IPS-15b (cell line): Measurements from ENCODE around the gene NCOA3.

Experiments
- H3K27me3 ChIP-seq: one replicate; pipeline ENCODE4 v1.6.1; 2013; ENCODE audit warnings: low read length; ENCODE audit not compliant: control insufficient read depth, insufficient read depth
- H3K36me3 ChIP-seq: one replicate; pipeline ENCODE4 v1.6.1; 2013; ENCODE audit warnings: low read length; ENCODE audit not compliant: control insufficient read depth, insufficient read depth
- H3K4me1 ChIP-seq: one replicate; pipeline ENCODE4 v1.6.1; 2013; ENCODE audit warnings: mild to moderate bottlenecking, low read length; ENCODE audit not compliant: control insufficient read depth, insufficient read depth
- H3K4me3 ChIP-seq: one replicate; pipeline ENCODE4 v1.5.1; 2013; ENCODE audit warnings: low read depth, low read length
- H3K9ac ChIP-seq: one replicate; pipeline ENCODE4 v1.6.1; 2013; ENCODE audit warnings: low read depth, mild to moderate bottlenecking, low read length
- H3K9me3 ChIP-seq: one replicate; pipeline ENCODE4 v1.6.1; 2013; ENCODE audit warnings: mild to moderate bottlenecking, low read length; ENCODE audit not compliant: control insufficient read depth, insufficient read depth

Gene NCOA3

DNA sequence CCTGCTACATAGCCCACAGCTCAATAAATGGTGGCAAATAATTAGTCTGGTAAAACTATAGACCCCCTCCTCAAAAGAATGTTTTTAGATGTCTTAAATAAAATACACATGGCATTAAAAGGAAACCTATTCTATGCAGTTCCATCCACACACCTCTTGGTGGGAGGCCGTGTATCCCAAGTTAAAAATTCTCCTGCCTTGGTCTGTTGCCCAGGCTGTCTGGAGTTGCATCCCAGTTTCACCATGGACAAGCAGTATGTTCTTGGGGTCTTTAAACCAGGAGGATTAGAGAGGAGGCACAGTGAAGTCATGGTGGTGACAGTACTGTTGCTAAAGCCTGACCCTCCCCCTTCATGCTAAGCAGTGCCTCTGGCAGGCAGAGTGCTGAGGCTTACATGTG, 188.0 kb downstream of the NCOA3 start:
- H3K36me3 ChIP-seq, result no peaks in the 10 kb centered on the region
- H3K4me3 ChIP-seq, result no peak overlapping the region
- no peaks in the 10 kb centered on the region for H3K9me3 ChIP-seq
- H3K9ac ChIP-seq, result no peak overlapping the region
- H3K27me3 ChIP-seq, result peaks cover 2% of the 10 kb centered on the region
- H3K4me1 ChIP-seq, result peaks cover 3% of the 10 kb centered on the region

DNA sequence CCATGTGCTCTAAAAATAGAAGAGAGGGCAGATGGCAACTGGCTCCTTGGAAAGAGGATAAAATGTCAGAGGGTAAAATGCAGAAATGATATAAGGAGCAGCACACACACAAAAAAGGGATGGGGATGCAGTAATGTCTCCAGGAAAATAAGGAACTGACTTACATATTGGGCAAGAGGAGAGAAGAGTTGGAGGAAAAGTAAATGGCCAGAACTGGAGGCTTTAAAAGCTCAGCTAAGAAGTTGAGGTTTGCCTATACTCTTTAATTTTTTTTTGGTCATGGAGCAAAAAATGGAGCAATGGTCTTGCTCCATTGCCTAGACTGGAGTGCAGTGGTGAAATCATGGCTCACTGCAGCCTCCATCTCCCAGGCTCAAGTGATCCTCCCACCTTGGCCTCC, 189.9 kb downstream of the NCOA3 start:
- H3K9me3 ChIP-seq, result no peaks in the 10 kb centered on the region
- no peak overlapping the region for H3K4me3 ChIP-seq
- H3K27me3 ChIP-seq, result peaks cover 2% of the 10 kb centered on the region
- peaks cover 3% of the 10 kb centered on the region for H3K4me1 ChIP-seq
- no peak overlapping the region for H3K9ac ChIP-seq
- H3K36me3 ChIP-seq, result no peaks in the 10 kb centered on the region

DNA sequence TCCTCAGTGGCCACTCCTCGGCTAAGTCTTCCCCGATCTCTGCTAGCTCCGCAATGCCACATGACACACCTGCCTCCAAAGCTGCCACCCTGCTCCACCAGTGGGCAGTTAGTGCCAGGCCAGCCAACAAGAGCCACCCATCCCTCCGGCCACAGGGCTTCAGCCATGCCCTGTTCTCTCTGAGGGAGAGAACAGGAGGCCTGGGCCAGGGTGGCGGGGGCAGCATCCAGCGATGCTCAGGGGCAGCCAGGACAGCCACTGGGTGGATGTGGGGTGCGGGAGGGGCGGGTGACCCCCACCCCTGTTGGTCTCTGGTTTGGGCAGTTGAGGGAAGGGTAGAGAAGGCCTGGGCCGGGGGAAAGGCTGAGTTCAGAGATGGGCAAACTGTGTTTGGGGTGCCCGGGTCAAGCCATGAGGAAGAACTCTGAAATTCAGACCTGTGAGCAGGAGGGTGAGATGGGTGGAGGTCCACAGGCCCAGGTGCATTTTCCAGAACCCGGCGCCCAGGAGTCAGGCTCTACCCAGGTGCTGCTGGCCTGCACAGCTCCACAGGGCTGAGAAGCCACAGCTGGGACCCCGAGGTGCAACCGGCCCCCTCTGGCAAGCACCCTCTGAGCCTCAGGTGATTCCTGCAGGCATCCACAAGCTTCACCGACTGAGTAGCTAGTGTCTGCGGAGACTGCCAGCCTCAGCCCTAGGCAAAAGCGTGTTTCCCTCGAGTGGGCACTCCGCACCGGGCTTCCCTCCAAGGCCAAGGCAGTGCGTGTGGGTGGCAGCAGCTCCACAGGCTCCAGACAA, 192.5 kb downstream of the NCOA3 start:
- Histone ChIP-seq H3K36me3 (no peaks in the 10 kb centered on the region), H3K9ac (no peak overlapping the region), H3K9me3 (no peaks in the 10 kb centered on the region), H3K4me1 (no peaks in the 10 kb centered on the region), H3K4me3 (no peak overlapping the region), H3K27me3 (no peaks in the 10 kb centered on the region)

DNA sequence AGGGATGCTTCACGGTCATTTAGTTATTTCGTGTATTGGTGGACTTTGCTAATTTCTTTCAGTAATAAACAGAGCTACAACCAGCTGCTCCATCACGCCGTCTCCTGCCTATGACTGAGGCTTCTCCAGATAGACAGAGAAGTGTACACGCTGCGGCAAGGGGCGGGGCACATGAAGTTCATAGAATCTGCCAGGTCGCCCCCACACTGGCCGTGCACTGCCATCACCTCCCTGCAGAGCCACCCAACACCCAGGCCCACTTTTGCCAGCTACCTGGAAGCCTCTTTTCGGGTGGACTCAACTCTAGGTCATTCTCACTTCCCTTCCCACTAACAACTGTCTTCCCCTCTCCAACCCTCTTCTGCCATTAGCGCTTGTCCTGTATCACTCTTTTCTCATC, 195.2 kb downstream of the NCOA3 start:
- H3K9me3 ChIP-seq, result no peaks in the 10 kb centered on the region
- H3K27me3 ChIP-seq, result no peaks in the 10 kb centered on the region
- no peaks in the 10 kb centered on the region for H3K4me1 ChIP-seq
- H3K9ac ChIP-seq, result no peak overlapping the region
- H3K4me3 ChIP-seq, result no peak overlapping the region
- no peaks in the 10 kb centered on the region for H3K36me3 ChIP-seq

DNA sequence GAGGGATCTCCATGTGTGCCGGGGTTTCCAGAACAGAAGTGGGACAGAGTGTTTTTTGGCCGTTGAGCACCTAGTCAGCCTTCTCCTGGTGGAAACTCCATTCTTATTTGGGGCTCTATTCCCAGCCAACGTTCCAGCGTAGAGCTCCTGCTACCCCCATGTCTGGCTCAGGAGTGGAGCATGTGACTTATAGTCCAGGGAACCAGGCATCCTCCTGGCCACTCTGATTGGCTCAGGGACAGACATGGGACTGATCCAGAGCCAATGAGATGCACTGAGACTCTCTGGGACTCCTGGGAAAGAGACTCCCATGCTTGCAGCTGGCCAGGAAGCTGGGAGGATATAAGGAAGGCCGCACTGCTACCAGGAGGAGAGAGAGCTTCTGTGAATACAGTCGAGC, 196.5 kb downstream of the NCOA3 start:
- Histone ChIP-seq H3K9ac (no peak overlapping the region), H3K36me3 (no peaks in the 10 kb centered on the region), H3K4me3 (no peak overlapping the region), H3K27me3 (no peaks in the 10 kb centered on the region), H3K4me1 (no peaks in the 10 kb centered on the region), H3K9me3 (no peaks in the 10 kb centered on the region)

DNA sequence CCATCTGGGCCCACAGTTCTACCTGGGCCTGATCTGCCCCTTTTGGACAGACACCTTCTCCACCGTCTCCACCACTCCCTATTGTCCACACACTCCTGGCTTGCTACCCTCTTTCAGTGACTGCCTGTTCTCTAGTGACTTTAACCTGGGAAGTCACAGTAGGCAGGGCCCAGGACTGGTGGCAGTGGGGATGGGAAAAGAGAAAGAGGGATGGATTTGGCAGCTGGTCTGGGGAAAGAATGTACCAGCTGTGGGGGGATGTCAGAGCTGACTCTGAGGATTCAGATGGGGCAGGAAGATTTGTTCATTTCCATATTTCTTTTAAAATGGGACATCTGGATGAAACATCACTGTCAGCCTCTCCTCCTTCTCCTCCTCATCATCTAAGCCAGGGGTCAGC, 198.1 kb downstream of the NCOA3 start:
- no peaks in the 10 kb centered on the region for H3K27me3 ChIP-seq
- H3K36me3 ChIP-seq, result no peaks in the 10 kb centered on the region
- H3K9ac ChIP-seq, result no peak overlapping the region
- H3K4me1 ChIP-seq, result no peaks in the 10 kb centered on the region
- no peak overlapping the region for H3K4me3 ChIP-seq
- no peaks in the 10 kb centered on the region for H3K9me3 ChIP-seq

DNA sequence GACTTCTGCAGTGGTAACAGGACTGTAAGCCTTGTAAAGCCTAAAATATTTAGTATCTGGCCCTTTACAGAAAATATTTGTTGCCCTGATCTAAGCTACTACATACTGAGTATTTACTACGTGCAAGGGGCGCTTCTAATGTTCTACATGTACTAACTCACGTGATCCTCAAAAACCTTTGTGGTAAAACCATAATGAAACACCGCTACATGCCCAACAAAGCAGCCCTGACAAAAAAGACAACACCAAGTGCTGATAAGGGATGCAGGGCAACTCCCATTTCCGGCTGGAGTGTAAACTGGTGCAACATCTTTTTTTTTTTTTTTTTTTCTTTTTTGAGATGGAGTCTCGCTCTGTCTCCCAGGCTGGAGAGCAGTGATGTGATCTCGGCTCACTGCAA, 198.6 kb downstream of the NCOA3 start:
- no peaks in the 10 kb centered on the region for H3K4me1 ChIP-seq
- H3K4me3 ChIP-seq, result no peak overlapping the region
- H3K9ac ChIP-seq, result no peak overlapping the region
- no peaks in the 10 kb centered on the region for H3K27me3 ChIP-seq
- H3K9me3 ChIP-seq, result no peaks in the 10 kb centered on the region
- H3K36me3 ChIP-seq, result no peaks in the 10 kb centered on the region

DNA sequence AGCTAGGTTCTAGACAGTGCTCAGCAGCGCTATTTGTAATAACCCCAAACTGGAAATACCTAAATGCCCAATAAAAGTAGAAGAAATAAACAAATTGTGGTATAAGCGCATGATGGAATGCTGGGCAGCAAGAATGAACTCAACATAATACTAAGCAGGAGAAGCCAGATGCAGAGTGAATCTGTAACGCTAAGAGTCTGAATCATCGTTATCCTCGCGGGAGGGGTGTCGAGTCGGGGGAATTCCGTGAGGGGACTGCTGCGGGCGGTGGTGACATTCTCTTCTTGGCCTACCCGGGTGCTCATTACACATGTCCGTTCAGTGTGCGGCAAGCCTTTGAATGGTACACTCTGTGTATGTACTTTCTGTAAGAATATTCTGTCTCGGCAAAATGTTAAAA, 199.9 kb downstream of the NCOA3 start:
- no peaks in the 10 kb centered on the region for H3K9me3 ChIP-seq
- H3K4me3 ChIP-seq, result no peak overlapping the region
- no peaks in the 10 kb centered on the region for H3K4me1 ChIP-seq
- H3K36me3 ChIP-seq, result no peaks in the 10 kb centered on the region
- H3K27me3 ChIP-seq, result no peaks in the 10 kb centered on the region
- no peak overlapping the region for H3K9ac ChIP-seq

DNA sequence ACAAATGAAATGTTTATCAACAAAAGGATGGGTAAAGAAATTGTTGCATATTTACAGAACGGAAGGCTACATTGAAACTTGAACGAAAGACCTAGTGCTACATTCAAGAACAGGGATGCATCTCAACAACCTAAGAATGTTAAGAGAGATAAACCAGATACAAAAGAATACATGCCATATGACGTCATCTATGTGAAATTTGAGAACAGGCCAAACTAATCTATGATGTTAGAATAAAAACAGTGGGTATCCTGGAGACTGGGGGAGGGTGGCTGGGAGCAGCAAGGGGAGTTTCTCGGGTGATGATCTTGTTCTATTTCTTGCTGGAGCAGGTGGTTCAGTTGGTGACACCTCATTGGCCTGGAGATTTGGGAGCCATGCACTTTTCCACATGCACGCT, 202.1 kb downstream of the NCOA3 start:
- Histone ChIP-seq H3K27me3 (no peaks in the 10 kb centered on the region), H3K4me3 (no peak overlapping the region), H3K4me1 (no peaks in the 10 kb centered on the region), H3K36me3 (no peaks in the 10 kb centered on the region), H3K9ac (no peak overlapping the region), H3K9me3 (no peaks in the 10 kb centered on the region)

DNA sequence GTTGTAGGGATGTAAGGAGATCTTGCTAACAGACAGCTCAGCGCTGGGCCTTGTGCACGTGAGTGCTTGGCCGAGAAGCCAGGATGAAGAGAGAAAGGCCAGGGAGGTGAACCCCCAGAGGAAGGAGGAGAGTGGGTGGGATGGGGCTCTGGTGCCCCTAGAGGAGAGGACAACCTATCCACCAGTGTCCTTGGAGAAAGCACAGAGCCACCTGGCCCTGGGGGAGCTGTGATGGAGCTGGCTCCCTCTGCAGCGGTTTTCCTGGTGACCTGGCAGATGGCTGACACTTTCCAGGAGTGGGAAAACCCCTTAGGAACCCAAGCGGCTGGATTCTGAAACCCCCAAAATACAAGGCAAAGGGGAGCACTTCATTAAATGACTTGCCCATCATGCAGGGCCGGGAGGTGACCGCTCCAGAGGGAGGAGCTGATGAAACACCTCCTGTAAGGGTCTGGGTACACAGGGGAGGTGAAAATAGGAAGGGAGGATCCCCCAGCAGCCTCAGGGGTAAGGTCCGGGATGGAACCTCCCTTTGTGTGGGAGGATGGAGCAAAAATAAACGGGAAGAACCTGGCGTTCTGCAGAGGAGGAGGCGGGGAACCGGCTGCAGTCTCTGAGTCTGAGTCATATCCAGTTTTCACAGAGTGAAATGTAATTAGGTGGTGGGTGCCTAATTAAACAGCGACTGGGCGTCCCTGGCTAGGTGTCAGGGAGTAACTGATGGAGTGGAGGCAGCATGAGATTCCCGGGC, 203.2 kb downstream of the NCOA3 start:
- Histone ChIP-seq H3K27me3 (no peaks in the 10 kb centered on the region), H3K4me1 (no peaks in the 10 kb centered on the region), H3K9me3 (no peaks in the 10 kb centered on the region), H3K4me3 (no peak overlapping the region), H3K36me3 (no peaks in the 10 kb centered on the region), H3K9ac (no peak overlapping the region)

DNA sequence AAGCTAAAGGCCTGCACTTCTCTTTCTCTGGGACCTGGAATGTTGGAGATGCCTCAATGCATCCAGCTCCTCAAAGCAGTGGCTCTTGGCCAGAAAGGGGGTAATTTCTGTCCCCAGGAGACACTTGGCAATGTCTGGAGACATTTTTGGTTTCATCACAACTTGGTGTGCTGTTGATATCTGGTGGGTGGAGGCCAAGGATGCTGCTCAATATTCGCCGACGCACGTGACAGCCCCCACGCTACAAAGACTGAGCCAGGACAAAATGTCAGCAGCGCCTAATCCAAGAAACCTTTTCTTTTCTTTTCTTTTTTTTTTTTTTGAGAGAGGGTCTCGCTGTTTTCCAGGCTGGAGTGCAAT, 203.8 kb downstream of the NCOA3 start:
- Histone ChIP-seq H3K27me3 (no peaks in the 10 kb centered on the region), H3K4me1 (no peaks in the 10 kb centered on the region), H3K36me3 (no peaks in the 10 kb centered on the region), H3K9me3 (no peaks in the 10 kb centered on the region), H3K4me3 (no peak overlapping the region), H3K9ac (no peak overlapping the region)

DNA sequence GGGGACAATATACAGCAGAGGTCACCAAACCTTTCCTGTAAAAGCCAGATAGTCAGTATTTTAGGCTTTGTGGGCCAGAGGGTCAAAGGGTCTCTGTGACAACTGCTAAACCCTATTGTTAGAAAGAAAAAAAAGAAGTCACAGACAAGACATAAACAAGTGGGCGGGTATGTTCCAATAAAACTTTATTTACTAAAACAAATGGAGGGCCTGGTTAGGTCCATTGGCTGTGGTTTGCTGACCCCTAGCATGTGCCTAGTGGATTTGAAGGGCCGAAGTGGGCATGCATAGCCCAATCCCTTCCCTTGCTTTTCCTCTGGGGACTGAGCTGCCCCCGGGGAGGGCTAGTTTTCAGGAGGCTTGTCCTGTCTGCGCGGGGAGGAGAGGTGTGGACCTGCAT, 204.7 kb downstream of the NCOA3 start:
- Histone ChIP-seq H3K9me3 (no peaks in the 10 kb centered on the region), H3K9ac (no peak overlapping the region), H3K36me3 (no peaks in the 10 kb centered on the region), H3K27me3 (no peaks in the 10 kb centered on the region), H3K4me3 (no peak overlapping the region), H3K4me1 (no peaks in the 10 kb centered on the region)
